GM23338 (cell line): ENCODE data around the gene TMEM106A. TPM values are rescaled to one million over a fixed set of nuclear protein-coding genes. Genes with fewer than 3 reads are reported as not detected.

Experiments used
- ATAC-seq: fragments of 200-7000 bp; cut with Tn5 transposase; 3 replicates; pipeline ENCODE4 v1.9.1; 2020
- DNase-seq: peaks from one replicate; pipeline ENCODE4 v3.0.0-alpha.2; 2015; ENCODE audit warnings: low spot score
- H2AFZ ChIP-seq: fragments of 200-600 bp; sonication (generic); 2 replicates; pipeline ENCODE4 v1.8.0; 2016; ENCODE audit warnings: antibody characterized with exemption, mild to moderate bottlenecking, moderate library complexity
- H3F3A ChIP-seq: fragments of 200-600 bp; sonication (generic); replicated peaks from 2 replicates; pipeline ENCODE4 v1.8.0; 2017; ENCODE audit warnings: antibody characterized with exemption, mixed run types, low read depth
- H3K27ac ChIP-seq: fragments of 200-600 bp; sonication (generic); 2 replicates; pipeline ENCODE4 v1.6.1; 2016; ENCODE audit warnings: low read depth
- H3K27me3 ChIP-seq: fragments of 200-600 bp; sonication (generic); 2 replicates; pipeline ENCODE4 v1.8.0; 2016; ENCODE audit warnings: mild to moderate bottlenecking, mixed run types, moderate library complexity; ENCODE audit not compliant: insufficient read depth
- H3K36me3 ChIP-seq: fragments of 200-600 bp; sonication (generic); 2 replicates; pipeline ENCODE4 v1.8.0; 2016; ENCODE audit warnings: mild to moderate bottlenecking; ENCODE audit not compliant: insufficient read depth
- H3K4me1 ChIP-seq: fragments of 200-600 bp; sonication (generic); 2 replicates; pipeline ENCODE4 v1.8.0; 2016; ENCODE audit warnings: mild to moderate bottlenecking, moderate library complexity; ENCODE audit not compliant: insufficient read depth
- H3K4me2 ChIP-seq: fragments of 200-600 bp; sonication (generic); 2 replicates; pipeline ENCODE4 v1.7.1; 2017; ENCODE audit warnings: mixed run types
- H3K4me3 ChIP-seq: fragments of 200-600 bp; sonication (generic); 2 replicates; pipeline ENCODE4 v1.6.1; 2016; ENCODE audit warnings: mixed run types
- H3K79me2 ChIP-seq: fragments of 200-600 bp; sonication (generic); replicated peaks from 2 replicates; pipeline ENCODE4 v1.8.0; 2017; ENCODE audit warnings: mild to moderate bottlenecking; ENCODE audit not compliant: insufficient read depth
- H3K9me2 ChIP-seq: fragments of 200-600 bp; sonication (generic); 2 replicates; pipeline ENCODE4 v1.8.0; 2017; ENCODE audit not compliant: insufficient read depth
- H4K20me1 ChIP-seq: fragments of 200-600 bp; sonication (generic); replicated peaks from 2 replicates; pipeline ENCODE4 v1.8.0; 2017; ENCODE audit warnings: mild to moderate bottlenecking; ENCODE audit not compliant: insufficient read depth
- H3K27ac Mint-ChIP-seq: 2 replicates; pipeline ENCODE4 v1.8.0; 2020; ENCODE audit warnings: inconsistent platforms, mild to moderate bottlenecking, moderate library complexity, mixed read lengths
- H3K27me3 Mint-ChIP-seq: 3 replicates; pipeline ENCODE4 v1.8.0; 2022; ENCODE audit warnings: low read depth, mild to moderate bottlenecking, moderate library complexity, mixed read lengths, inconsistent platforms; ENCODE audit not compliant: insufficient read depth, poor library complexity
- H3K36me3 Mint-ChIP-seq: 3 replicates; pipeline ENCODE4 v1.8.0; 2021; ENCODE audit warnings: low read depth, mild to moderate bottlenecking, inconsistent platforms, moderate library complexity, mixed read lengths
- H3K4me1 Mint-ChIP-seq: 3 replicates; pipeline ENCODE4 v1.8.0; 2020; ENCODE audit warnings: mild to moderate bottlenecking, inconsistent platforms, mixed read lengths
- H3K4me3 Mint-ChIP-seq: 3 replicates; pipeline ENCODE4 v1.8.0; 2021; ENCODE audit warnings: moderate library complexity, mild to moderate bottlenecking, inconsistent platforms, mixed read lengths
- H3K9me3 Mint-ChIP-seq: 3 replicates; pipeline ENCODE4 v1.8.0; 2020; ENCODE audit warnings: moderate library complexity, mild to moderate bottlenecking, inconsistent platforms, mixed read lengths
- CREB1 ChIP-seq: fragments of 250-450 bp; sonication (Bioruptor Pico); IDR thresholded peaks from 2 replicates; pipeline ENCODE4 v1.5.0; 2020; ENCODE audit warnings: low read depth, mild to moderate bottlenecking, moderate library complexity
- EZH2 ChIP-seq: fragments of 200-600 bp; sonication (generic); IDR thresholded peaks from one replicate; pipeline ENCODE4 v1.8.0; 2017; ENCODE audit warnings: antibody characterized with exemption, mild to moderate bottlenecking, low read depth; ENCODE audit not compliant: unreplicated experiment
- EZH2phosphoT487 ChIP-seq: fragments of 200-600 bp; sonication (generic); IDR thresholded peaks from one replicate; pipeline ENCODE4 v1.8.1; 2018; ENCODE audit warnings: antibody characterized with exemption; ENCODE audit not compliant: unreplicated experiment
- JUNB ChIP-seq: IDR thresholded peaks from one replicate; pipeline ENCODE4 v1.6.1; 2016; ENCODE audit warnings: antibody characterized with exemption; ENCODE audit not compliant: unreplicated experiment
- NANOG ChIP-seq: IDR thresholded peaks from 2 replicates; pipeline ENCODE4 v1.6.1; 2016; ENCODE audit warnings: antibody characterized with exemption, borderline replicate concordance
- POLR2AphosphoS5 ChIP-seq: IDR thresholded peaks from 2 replicates; pipeline ENCODE4 v1.6.1; 2016; ENCODE audit warnings: antibody characterized with exemption, low read depth
- STAT1 ChIP-seq: IDR thresholded peaks from one replicate; pipeline ENCODE4 v1.6.1; 2016; ENCODE audit warnings: antibody characterized with exemption; ENCODE audit not compliant: unreplicated experiment
- ZNF114 ChIP-seq: fragments of 250-450 bp; sonication (Bioruptor Pico); IDR thresholded peaks from 2 replicates; pipeline ENCODE4 v1.5.0; 2020; ENCODE audit warnings: mild to moderate bottlenecking, moderate library complexity
- ZNF331 ChIP-seq: fragments of 250-450 bp; sonication (Bioruptor Pico); IDR thresholded peaks from 2 replicates; pipeline ENCODE4 v1.5.0; 2020; ENCODE audit warnings: low read depth, mild to moderate bottlenecking, moderate library complexity
- polyA plus RNA-seq: library from polyadenylated mRNA; unstranded; fragments of >200 nt; fragmentation: Nextera tagmentation; extraction: Ambion mirVana; gene quantifications from 2 replicates; pipeline ENCODE4 v1.2.1, GENCODE V29; 2016
- total RNA-seq: library from RNA; depleted of rRNA; stranded (reverse); fragments of >200 nt; shearing (Covaris generic); gene quantifications from 2 replicates; pipeline ENCODE4 v1.2.3, GENCODE V29; 2014
- TF ChIP-seq, protein P1 (sequence below): fragments of 250-450 bp; sonication (Bioruptor Pico); IDR thresholded peaks from 2 replicates; pipeline ENCODE4 v1.5.0; 2020; ENCODE audit warnings: mild to moderate bottlenecking, moderate library complexity
- TF ChIP-seq, protein P2 (sequence below): IDR thresholded peaks from one replicate; pipeline ENCODE4 v1.6.1; 2018; ENCODE audit warnings: antibody characterized with exemption; ENCODE audit not compliant: unreplicated experiment
- TF ChIP-seq, protein P3 (sequence below): IDR thresholded peaks from 2 replicates; pipeline ENCODE4 v1.6.1; 2016; ENCODE audit warnings: antibody characterized with exemption
- TF ChIP-seq, protein P4 (sequence below), 2 experiments: fragments of 200-600 bp in 1 of 2; sonication (generic) in 1 of 2; conservative IDR thresholded peaks; 2 replicates each; pipeline versions ENCODE4 v1.5.1 to v1.6.1; 2016 to 2017; ENCODE audit warnings: antibody characterized with exemption in 2 of 2, low read depth in 2 of 2, mild to moderate bottlenecking in 2 of 2, moderate library complexity in 1 of 2

TMEM106A gene
- total and polyA plus RNA-seq, 2 experiments from 2014 or later = 1.1 to 1.5 TPM

DNA sequence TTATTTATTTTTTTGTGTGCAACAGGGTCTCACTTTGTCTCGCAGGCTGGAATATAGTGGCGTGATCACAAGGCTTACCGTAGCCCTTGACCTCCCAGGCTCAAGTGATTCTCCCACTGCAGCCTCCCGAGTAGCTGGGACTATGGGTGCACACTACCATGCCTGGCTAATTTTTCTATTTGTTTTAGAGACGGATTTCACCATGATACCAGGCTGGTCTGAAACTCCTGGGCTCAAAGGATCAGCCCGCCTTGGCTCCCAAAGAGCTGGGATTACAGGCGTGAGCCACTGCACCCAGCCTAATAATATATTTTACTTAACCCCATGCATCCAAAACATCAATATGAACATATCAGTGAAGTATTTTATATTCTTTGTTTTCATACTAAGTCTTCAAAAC lies 14.7 kb downstream of the TMEM106A start:
- Histone ChIP-seq H3K4me1 (no peaks in the 10 kb centered on the region), H3K36me3 (no peaks in the 10 kb centered on the region), H3K4me2 (no peak overlapping the region), H3K79me2 (no peaks in the 10 kb centered on the region), H3K4me3 (no peak overlapping the region), H2AFZ (no peak overlapping the region), H3K27me3 (no peaks in the 10 kb centered on the region), H3K9me2 (no peaks in the 10 kb centered on the region), H3K27ac (no peak overlapping the region), H3F3A (no peaks in the 10 kb centered on the region), H4K20me1 (no peaks in the 10 kb centered on the region)
- DNase-seq = no peak
- Mint-ChIP-seq H3K36me3 (no peaks in the 10 kb centered on the region), H3K4me3 (no peak overlapping the region), H3K27me3 (peaks cover 4% of the 10 kb centered on the region), H3K9me3 (no peaks in the 10 kb centered on the region; the same call in 2 of the 3 replicates), H3K4me1 (no peaks in the 10 kb centered on the region), H3K27ac (no peak overlapping the region)
- ATAC-seq = no peak
- TF ChIP-seq CREB1 (CRISPR knock-in tag) = no peak
- no peak for TF ChIP-seq ZNF331 (CRISPR knock-in tag)
- TF ChIP-seq, protein P1, sequence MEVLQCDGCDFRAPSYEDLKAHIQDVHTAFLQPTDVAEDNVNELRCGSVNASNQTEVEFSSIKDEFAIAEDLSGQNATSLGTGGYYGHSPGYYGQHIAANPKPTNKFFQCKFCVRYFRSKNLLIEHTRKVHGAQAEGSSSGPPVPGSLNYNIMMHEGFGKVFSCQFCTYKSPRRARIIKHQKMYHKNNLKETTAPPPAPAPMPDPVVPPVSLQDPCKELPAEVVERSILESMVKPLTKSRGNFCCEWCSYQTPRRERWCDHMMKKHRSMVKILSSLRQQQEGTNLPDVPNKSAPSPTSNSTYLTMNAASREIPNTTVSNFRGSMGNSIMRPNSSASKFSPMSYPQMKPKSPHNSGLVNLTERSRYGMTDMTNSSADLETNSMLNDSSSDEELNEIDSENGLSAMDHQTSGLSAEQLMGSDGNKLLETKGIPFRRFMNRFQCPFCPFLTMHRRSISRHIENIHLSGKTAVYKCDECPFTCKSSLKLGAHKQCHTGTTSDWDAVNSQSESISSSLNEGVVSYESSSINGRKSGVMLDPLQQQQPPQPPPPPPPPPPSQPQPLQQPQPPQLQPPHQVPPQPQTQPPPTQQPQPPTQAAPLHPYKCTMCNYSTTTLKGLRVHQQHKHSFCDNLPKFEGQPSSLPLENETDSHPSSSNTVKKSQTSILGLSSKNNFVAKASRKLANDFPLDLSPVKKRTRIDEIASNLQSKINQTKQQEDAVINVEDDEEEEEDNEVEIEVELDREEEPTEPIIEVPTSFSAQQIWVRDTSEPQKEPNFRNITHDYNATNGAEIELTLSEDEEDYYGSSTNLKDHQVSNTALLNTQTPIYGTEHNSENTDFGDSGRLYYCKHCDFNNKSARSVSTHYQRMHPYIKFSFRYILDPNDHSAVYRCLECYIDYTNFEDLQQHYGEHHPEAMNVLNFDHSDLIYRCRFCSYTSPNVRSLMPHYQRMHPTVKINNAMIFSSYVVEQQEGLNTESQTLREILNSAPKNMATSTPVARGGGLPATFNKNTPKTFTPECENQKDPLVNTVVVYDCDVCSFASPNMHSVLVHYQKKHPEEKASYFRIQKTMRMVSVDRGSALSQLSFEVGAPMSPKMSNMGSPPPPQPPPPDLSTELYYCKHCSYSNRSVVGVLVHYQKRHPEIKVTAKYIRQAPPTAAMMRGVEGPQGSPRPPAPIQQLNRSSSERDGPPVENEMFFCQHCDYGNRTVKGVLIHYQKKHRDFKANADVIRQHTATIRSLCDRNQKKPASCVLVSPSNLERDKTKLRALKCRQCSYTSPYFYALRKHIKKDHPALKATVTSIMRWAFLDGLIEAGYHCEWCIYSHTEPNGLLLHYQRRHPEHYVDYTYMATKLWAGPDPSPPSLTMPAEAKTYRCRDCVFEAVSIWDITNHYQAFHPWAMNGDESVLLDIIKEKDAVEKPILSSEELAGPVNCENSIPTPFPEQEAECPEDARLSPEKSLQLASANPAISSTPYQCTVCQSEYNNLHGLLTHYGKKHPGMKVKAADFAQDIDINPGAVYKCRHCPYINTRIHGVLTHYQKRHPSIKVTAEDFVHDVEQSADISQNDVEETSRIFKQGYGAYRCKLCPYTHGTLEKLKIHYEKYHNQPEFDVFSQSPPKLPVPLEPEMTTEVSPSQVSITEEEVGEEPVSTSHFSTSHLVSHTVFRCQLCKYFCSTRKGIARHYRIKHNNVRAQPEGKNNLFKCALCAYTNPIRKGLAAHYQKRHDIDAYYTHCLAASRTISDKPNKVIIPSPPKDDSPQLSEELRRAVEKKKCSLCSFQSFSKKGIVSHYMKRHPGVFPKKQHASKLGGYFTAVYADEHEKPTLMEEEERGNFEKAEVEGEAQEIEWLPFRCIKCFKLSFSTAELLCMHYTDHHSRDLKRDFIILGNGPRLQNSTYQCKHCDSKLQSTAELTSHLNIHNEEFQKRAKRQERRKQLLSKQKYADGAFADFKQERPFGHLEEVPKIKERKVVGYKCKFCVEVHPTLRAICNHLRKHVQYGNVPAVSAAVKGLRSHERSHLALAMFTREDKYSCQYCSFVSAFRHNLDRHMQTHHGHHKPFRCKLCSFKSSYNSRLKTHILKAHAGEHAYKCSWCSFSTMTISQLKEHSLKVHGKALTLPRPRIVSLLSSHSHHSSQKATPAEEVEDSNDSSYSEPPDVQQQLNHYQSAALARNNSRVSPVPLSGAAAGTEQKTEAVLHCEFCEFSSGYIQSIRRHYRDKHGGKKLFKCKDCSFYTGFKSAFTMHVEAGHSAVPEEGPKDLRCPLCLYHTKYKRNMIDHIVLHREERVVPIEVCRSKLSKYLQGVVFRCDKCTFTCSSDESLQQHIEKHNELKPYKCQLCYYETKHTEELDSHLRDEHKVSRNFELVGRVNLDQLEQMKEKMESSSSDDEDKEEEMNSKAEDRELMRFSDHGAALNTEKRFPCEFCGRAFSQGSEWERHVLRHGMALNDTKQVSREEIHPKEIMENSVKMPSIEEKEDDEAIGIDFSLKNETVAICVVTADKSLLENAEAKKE (CRISPR knock-in tag) = no peak
- TF ChIP-seq JUNB = no peak
- TF ChIP-seq STAT1 = no peak
- TF ChIP-seq NANOG = no peak
- TF ChIP-seq ZNF114 (CRISPR knock-in tag) = no peak
- TF ChIP-seq EZH2phosphoT487 = no peak
- TF ChIP-seq, protein P2, sequence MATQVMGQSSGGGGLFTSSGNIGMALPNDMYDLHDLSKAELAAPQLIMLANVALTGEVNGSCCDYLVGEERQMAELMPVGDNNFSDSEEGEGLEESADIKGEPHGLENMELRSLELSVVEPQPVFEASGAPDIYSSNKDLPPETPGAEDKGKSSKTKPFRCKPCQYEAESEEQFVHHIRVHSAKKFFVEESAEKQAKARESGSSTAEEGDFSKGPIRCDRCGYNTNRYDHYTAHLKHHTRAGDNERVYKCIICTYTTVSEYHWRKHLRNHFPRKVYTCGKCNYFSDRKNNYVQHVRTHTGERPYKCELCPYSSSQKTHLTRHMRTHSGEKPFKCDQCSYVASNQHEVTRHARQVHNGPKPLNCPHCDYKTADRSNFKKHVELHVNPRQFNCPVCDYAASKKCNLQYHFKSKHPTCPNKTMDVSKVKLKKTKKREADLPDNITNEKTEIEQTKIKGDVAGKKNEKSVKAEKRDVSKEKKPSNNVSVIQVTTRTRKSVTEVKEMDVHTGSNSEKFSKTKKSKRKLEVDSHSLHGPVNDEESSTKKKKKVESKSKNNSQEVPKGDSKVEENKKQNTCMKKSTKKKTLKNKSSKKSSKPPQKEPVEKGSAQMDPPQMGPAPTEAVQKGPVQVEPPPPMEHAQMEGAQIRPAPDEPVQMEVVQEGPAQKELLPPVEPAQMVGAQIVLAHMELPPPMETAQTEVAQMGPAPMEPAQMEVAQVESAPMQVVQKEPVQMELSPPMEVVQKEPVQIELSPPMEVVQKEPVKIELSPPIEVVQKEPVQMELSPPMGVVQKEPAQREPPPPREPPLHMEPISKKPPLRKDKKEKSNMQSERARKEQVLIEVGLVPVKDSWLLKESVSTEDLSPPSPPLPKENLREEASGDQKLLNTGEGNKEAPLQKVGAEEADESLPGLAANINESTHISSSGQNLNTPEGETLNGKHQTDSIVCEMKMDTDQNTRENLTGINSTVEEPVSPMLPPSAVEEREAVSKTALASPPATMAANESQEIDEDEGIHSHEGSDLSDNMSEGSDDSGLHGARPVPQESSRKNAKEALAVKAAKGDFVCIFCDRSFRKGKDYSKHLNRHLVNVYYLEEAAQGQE = no peak
- TF ChIP-seq, protein P3, sequence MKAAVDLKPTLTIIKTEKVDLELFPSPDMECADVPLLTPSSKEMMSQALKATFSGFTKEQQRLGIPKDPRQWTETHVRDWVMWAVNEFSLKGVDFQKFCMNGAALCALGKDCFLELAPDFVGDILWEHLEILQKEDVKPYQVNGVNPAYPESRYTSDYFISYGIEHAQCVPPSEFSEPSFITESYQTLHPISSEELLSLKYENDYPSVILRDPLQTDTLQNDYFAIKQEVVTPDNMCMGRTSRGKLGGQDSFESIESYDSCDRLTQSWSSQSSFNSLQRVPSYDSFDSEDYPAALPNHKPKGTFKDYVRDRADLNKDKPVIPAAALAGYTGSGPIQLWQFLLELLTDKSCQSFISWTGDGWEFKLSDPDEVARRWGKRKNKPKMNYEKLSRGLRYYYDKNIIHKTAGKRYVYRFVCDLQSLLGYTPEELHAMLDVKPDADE = no peak
- TF ChIP-seq, protein P4, sequence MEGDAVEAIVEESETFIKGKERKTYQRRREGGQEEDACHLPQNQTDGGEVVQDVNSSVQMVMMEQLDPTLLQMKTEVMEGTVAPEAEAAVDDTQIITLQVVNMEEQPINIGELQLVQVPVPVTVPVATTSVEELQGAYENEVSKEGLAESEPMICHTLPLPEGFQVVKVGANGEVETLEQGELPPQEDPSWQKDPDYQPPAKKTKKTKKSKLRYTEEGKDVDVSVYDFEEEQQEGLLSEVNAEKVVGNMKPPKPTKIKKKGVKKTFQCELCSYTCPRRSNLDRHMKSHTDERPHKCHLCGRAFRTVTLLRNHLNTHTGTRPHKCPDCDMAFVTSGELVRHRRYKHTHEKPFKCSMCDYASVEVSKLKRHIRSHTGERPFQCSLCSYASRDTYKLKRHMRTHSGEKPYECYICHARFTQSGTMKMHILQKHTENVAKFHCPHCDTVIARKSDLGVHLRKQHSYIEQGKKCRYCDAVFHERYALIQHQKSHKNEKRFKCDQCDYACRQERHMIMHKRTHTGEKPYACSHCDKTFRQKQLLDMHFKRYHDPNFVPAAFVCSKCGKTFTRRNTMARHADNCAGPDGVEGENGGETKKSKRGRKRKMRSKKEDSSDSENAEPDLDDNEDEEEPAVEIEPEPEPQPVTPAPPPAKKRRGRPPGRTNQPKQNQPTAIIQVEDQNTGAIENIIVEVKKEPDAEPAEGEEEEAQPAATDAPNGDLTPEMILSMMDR (conservative IDR thresholded peaks at IDR 0.05; ENCODE audit: low read depth in 2 of 2) = no peak
- TF ChIP-seq EZH2 = no peak
- TF ChIP-seq POLR2AphosphoS5 = no peak
